Right renal cortex interstitium (tissue), 3 donors: ENCODE measurements around the gene CFDP1. TPM values are rescaled to one million over a fixed set of nuclear protein-coding genes. Genes with fewer than 3 reads are reported as not detected.
A peak's percentile ranks its signal among the peaks of the same experiment; 100 is the strongest.

Source experiments
- DNase-seq, 3 donors: peaks; one replicate each; pipeline ENCODE4 v3.0.0-alpha.2; 2013; ENCODE audit warnings: low read depth in 3 of 3, low spot score in 2 of 3
- polyA plus RNA-seq, 3 donors: library from polyadenylated mRNA; unstranded; fragments of 120-200 nt; gene quantifications; one replicate each; pipeline ENCODE4 v1.2.1, GENCODE V29; 2013; ENCODE audit not compliant: insufficient read length in 3 of 3

CFDP1 gene
- polyA plus RNA-seq, 3 donors = 202 to 221 (median 203) TPM

DNA sequence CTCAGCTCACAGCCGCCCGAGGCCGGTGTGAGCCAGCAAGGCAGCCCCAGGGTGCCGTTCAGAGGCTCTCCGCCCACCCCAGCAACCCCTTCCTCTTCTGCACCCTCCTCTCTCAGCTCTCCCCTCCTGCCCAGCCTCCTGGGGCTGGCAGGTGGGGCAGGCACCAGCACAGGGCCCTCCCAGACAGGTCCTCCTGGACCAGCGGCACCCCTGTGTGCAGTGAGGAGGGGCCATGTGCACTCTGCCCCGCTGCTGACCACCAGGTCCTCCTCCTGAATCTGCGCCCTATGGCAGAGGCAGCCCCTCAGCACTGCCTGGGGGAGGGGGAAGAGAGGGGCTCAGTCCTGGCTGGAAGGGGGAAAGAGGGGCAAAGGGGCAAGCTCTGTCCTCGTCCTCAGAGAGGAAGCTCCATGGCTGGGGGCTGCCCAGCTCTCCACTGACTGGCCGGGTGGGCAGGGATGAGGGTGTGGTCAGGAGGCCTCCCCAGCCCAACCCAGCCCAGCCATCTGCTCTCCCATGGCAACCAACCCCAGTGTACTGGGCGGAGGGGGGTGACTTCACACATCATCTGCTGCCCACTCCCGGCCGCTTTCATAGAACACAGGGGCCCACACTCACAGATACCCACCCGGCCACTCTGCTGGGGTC lies 176.5 kb downstream of the CFDP1 start:
- DNase-seq = no peak

DNA sequence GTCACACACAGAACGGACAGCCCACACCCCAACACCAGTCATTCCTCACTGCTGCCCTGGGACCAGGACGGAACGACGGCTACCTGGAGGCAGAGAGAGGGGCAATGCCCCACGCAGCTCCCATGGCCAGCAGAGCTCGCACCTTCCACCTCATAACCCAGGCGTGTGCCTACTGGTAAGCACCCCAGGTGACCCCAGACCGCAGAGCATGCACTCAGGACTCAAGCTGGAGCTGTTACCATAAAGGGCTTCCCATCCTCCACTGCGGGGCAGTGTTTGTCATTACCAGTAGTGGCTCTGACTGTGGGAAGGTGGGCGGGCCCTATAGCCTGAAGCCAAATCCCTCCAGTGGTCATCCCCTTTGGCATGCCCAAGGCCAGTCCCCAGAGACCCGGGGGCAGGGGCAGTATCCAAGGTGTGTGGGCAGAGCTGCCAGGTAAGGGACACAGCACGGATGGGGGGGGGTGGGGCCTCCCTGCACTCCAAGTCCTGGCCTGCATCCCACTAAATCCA lies 177.2 kb downstream of the CFDP1 start:
- DNase-seq = no peak

DNA sequence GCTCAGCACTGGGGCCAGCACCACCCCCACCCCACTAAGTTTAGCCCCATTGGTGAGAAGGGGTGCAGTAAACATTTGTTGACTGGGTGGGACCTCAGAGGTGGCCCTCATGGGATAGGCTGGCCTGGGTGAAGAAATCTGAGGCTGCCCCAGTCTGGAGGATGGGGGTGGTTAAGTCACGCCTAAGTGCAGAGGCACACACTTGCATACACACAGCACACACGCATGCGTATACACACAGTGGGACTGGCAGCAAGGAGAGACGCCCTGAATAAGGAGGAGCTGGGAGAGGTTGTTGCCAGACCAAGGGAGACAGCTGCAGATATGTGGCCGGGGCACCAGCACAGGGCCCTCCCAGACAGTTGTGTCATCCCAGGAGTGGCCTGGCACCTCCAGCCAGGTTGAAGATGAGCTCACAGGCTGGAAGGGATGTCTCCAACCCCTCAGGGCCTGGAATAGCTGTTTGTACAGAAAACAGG lies 178.9 kb downstream of the CFDP1 start:
- no peak for DNase-seq

DNA sequence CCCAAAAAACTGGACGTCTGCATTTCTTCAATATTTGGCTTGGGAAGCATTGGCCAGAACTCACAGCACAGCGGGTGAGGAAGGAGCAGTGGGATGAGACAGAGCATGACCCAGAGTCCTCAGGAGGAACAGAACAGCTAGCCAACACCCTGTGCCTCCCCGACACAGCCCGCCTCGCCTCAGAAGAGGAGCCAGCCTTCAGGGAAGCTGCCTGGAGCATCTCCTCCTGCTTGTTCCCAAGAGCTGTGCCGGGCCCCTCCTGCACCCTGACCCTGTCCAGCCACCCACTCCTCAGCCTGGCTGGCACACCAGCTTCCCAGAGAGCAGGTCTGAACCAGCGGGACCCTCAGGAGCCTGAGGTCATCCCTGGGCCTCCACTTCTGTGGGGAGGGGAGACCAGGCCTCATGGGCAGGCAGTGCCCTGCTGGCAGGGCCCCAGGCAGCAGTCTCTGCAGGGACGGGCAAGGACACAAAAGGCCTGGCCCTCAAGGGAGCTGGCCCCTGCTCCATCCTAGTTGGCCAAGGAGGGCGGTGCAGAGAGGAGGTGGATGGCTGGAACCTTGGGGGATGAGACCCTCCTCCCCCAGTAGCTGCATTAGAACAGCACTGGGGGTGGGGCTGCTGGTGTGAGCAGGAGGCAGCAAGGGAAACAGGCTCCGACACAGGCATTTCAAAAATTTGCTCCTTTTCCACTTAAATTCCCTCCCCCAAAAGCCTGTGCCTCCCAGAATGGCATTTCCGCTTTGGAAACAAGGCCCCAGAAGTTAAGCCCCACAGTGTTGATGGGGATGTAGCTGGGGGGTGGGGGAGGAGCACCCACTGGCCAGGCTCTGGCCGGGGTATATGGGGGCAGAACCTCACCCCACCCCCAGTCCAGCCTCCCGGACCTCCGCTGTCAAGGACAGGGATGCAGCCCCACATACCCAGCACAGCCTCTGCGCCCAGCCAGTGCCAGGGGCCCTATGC lies 180.1 kb downstream of the CFDP1 start:
- no peak for DNase-seq

DNA sequence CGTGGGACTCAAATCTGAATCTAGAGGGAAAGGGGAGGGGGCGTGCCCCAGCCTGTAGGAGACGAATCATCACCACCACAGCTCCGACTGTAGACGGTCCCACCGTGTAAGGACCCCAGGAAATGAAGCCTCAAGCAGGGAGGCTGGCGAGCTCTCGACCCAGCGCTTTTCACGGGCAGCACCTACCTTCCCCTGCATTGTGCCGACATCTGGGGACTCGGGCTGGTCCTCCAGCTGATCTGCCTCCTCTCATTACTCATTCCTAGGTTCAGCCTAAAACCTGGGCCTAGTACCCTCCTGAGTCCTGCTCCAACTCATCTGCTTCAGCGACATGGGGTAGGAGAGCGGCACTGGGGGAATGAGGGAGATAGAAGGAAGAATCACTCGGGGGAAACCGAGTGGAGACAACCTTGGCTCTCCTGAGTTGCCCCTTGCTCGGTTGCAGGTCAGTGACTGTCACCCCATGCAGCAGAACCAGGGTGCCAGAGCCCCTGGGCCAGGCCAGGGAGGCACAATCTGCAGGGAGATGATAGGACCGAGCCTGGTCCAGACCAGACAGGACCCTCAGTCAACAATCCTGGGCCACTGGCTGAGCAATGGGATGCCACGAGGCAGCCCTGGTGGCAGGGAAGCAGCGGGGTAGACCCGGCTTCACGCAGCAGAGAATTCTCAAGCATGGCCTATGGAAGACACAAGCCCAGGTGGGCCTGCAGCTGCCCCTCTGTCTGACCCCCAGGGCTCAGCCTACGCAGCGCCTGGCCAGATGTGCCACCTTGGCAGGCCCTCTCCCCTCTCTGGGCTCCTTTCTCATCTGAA lies 181.0 kb downstream of the CFDP1 start:
- no peak for DNase-seq

DNA sequence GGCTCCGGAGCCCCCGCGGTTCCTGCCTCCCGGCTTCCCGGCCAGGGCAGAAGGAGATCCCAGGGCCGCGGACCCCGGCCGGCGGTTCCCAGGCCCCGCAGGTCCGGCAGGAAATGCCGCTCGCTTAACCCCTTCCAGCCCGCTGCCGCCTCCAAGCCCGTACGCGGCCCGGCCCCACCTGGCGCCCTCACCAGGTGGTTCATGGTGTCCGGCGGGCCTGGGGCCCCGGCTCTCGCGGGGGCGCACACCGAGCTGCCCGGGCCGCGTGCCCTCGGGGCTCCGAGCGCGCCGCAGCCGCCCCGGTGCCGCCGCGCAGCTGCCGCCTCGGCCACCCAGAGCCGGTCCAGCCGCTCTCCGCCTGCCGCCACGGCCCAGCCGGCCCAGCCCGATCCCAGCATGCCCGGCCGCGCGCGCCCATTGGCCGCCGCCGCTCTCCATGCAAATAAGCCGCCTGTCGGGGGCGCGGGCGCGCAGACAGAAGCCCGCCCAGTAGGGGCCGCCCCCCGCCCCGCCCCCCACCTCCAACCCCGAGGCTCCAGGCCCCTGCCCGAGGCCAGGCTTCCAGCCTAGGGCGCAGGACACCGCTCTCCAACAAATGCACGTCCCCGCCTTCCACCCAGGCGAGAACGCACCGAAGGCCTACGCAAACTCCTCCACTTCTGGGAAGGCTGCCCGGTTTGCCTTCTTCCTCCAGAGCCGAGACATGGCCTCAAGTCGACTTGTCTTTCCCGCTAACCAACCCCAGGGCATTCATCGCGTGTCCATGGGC lies 181.8 kb downstream of the CFDP1 start, which contains the start of gene BCAR1:
Gene BCAR1 (minus strand): TSS at position 345 of the 769 bp plus-strand sequence. CDS start 142 bp downstream, at position 203.
- peak in 1 of 3 donors; percentile 77 for DNase-seq

DNA sequence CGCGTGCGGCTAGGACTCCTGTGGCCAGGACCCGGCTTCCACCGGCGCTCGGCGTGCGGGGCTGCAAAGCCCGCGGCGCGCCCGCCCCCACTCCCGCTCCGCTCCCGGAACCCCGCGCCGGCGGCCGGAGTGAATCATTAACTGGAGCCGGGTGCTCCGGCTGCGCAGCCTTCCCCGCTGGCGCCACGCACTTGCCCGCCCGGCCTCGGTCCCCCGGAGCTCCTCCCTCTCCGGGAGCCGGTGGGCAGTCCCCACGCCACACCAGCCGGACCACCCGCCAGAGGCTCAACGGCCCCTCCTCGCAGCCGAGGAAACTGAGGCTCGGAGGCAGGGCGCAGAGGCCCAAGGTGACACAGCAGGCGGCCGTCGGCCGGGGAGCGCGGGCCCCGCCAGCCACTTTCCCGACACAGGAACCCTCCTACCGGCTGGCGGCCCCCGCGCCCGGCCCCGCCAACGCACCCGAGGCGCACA lies 182.5 kb downstream of the CFDP1 start:
- DNase-seq = no peak

DNA sequence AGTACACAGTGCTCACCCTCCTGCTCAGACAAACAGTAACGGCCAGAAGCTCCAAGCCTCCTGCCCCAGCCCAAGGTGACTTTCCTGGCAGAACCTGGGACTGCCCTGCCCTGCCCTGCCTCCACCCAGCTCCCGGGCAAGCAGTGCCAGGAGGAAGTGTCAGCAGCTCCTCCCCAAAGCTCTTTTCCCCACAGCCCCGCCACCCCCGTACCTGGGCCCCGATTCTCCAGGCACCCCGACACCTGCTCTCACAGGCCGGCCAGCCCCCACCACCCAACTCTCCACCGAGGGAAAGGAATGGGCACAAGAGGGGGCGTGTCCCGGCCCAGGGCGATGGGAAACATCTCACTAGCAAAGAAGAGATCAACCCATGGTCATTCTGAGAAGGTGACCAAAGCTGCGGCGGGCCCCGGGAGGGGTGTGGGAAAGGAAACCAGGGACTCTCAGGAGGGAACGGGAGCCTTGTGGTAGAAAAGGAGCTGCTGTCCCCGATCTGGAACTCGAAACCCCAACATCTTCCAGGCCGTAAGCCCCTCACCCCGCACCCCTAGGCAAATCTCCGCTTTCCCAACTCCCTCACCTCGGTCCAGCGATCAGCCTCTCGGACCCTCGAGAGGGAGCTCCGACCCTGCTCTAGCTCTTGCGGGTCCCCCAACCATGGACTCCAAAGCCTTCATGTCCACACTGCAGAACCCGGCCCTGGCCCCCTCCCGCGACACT lies 183.1 kb downstream of the CFDP1 start:
- DNase-seq = no peak

DNA sequence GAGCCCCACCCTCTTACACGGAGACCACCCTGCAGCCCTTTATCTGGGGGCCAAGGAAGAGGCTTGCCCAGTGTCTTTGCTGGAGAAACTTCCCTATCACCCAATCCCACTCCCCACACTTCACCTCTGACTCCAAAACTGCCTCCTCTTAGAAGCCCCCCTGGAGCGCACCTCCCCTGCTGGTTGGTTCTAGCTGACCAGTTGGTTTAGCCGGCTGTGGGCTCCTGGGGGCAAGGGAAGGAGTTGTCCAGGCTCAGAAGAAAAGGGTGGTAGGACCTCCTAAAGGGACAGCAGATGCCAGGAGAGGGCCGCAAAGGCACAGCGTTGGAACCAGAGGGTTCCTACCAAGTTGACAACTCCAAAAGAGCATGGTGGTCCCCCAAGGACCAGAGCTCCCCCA lies 183.9 kb downstream of the CFDP1 start:
- DNase-seq = no peak

DNA sequence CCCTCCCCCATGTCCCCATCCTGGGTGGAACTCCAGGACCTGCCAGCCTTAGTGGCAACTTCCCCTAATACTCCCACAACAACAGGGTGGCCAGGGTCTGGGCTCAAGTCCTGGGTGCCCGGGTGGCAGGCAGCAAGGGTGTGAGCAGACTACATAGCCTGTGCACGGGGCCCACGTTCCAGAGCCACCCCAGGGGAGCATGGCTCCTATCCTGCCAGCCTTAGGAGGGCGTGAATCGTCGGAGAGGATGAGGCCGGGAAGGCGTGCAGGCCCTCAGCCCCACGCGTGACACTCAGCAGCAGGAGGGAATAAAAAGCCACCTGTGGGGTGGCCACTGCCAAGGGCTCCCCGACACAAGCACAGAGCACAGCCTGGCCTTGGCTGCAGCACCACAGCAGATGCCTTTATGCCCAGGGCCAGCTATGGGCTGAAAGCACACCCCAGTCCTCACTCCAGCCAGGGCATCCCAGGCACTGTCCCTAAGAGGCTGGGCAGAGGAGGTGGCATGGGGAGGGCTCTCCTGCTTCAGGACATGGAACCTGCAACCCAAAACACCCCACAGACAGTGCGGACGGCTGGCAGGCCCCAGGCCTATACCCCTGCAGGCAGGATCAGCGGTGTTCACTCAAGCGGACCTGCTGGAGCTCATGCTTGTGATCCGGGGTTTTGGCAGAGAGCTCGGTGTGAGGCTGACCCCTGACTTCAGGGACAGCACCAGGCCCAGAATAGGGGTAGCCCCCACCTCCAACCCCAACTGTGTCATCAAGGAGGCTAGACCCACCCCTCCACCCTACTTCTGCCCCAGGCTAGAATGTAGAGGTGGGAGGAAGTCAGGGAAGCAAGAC lies 184.5 kb downstream of the CFDP1 start:
- DNase-seq = no peak

DNA sequence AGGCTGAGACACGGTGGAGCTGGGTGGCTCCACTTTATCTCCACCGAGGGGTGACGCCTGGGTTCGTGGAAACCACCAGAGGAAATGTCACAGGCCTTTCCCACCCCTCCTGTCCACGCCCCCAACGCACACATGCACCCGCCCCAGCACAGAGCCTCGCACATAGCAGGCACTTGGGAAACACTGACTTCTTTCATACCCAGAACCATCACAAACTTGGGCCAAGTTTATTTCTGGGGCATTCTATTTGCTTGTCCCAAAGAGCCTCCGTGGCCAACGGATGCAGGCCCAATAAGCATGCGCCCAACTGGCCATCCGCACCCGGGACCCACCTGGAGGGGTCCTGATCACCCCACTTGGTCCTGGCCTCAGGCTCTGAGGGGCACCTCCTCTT lies 185.2 kb downstream of the CFDP1 start:
- no peak for DNase-seq

DNA sequence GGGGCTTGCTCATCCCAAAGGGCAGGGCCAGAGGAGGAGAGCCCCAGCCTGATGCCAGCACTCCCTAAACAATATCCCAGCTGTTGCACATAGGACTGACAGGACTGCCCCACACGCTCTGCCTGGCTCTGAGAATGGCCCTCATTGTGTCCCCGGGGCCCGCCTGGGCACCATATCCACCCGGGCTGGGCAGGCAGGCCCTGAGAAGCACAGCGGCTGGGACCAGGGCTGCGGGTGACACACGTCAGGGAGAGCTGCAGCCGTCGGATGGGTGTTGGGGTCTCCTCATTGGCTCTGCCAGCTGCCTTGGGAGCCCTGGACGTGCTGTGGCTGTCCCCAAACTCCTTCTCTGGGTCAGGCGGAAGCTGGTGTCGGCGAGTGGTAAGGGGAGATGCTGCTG lies 186.1 kb downstream of the CFDP1 start:
- DNase-seq = no peak

DNA sequence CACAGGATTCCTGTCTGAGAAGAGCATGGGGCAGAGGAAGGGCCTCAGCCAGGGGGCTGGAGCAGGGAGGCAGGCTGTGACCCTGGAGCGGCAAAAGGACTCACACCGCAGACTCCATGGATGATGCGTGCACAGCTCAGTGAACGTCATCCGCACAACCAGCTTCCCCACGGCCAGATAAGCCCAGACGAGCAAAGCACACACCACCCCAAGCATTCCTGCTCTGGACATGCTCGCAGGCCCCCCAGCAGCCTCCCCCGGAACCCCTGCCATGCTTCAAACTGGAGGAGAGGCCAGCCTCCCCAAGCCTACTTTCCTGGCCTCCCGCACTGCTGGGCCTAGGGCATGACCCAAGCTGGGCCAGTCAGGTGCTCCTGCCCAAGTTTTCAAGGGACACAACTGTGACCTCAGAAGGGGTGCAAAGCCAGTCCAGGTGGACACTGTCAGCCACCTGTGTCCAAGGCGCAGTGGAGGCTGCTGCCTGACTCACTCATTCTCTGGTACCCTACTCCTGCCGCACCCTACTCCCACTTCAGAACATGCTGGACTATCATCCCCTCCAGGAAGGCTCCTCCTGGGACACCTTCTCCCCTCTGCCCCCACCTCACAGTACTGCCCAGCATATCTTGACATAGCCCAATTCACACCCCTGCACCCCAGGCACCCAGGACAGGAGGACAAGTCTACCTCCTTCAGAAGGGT lies 186.6 kb downstream of the CFDP1 start:
- DNase-seq = no peak

DNA sequence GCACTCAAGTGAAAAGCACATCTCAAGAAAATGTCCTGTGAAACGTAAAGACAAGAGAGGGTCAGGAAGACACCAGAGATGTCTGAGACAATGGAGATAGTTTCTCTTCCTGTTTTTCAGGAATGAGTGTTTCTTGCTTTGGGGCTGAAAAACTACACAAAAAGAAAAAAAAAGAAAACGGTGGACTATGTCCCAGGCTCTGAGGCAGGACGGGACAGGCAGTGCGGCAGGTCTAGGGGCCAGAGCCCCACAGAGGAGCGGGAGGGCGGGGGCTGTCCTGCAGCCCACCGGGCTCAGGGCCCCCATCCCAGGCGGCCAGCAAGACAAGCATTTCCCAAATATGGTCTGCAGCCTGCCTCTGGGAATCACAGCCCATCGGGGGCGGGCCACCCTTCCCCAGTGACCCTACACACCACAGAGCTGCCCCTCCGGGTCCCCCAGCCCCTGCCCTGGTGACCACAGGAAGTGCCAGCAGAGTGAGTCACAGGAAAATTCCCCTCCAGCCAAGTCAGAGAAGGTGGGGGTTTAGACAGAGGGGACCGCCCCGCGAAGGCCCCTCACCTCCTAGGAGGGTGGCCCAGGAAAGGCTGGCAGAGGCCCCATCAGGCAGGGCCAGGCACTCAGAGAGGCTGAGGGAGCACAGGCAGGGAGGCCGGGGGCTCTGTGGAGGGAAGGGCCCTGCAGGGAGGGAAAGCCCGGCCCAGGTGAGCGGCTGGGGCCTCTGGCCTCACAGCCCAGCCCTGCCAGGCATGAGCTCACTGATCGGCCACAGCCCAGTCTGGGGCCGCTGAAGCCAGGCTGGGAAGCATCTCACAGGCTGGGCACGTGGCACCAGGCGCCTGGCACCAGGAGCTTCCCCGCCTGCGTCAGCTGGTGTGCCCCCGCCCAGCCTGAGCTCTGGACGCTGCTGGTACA lies 188.2 kb downstream of the CFDP1 start:
- DNase-seq = no peak

DNA sequence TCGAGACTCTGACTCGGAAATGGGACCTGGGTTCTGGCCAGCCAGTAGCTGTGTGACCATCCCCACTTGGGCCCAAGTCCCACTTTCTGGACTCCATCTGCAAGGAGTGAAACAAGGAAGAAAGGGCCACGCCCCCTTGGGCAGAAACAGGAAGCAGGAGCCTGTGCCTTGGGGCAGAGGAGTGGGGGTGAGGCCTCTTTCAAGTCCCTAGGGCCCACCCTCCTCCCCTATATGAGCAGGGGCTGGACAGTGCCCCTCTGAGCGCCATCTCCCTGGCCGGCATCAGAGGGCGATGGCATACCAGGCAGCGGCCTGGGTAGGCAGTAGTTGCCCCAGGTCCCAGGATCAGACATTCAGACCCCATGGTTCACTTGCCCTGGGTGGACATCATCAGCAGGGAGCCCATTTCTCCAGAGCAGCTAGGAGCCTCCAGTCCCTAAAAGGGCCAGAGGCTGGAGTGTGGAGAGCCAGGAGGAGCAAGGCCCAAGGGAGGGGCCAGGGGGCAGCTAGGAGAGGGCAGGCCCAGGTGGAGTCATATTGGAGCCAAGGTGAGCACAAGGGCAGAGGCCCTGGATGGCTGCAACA lies 189.0 kb downstream of the CFDP1 start:
- no peak for DNase-seq
